HG03457 (cell line): ENCODE measurements around the gene CAVIN1.
"Not testable (repeated sequence)": the region's sequence is repeated elsewhere in the genome, so short reads cannot be mapped to it uniquely, and the experiment has no call there.

ENCODE experiments used
- ATAC-seq: cut with Tn5 transposase; IDR thresholded peaks from one replicate; pipeline ENCODE4 v1.9.1; 2021; ENCODE audit warnings: moderate number of reproducible peaks; ENCODE audit not compliant: unreplicated experiment

Gene CAVIN1

DNA sequence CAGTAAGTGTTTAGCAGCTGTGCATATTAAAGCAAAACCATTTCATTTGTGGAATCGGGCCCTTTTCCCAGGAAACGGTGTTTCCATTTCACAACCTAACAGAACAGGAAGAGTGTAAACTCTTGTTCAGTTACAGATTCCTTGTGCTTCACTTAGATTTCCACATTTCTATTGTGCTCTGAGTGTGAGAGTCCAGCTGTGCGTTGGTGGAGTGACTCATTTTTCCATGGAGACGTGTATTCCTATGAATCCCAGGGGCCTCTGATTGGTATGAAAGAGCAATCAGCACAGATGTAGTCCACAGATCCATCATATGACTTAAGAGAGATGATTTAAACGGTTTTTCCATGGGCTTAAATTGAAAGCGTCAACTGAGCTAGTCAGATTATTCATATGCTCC is 13.3 kb upstream of the CAVIN1 start:
- no peak for ATAC-seq

DNA sequence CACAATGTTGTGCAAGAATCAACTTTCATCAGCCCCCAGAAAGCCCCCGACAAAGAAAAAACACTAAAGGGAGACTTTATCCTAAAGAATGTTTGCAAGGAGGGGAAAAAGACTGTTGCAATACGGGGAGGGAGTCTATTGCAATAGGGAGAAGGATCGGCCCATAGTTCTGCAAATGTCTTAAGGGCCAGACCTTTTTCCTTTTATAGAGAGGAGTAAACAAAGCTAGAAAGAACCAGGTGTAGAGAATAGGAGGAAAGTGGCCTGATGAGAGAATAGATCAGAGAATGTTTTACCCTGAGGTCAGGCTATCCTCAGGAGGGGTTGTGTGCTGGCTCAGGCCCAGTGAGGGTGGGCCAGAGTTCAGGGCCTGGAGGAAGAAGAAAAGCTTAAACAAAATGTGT is 8.7 kb upstream of the CAVIN1 start:
- no peak for ATAC-seq

DNA sequence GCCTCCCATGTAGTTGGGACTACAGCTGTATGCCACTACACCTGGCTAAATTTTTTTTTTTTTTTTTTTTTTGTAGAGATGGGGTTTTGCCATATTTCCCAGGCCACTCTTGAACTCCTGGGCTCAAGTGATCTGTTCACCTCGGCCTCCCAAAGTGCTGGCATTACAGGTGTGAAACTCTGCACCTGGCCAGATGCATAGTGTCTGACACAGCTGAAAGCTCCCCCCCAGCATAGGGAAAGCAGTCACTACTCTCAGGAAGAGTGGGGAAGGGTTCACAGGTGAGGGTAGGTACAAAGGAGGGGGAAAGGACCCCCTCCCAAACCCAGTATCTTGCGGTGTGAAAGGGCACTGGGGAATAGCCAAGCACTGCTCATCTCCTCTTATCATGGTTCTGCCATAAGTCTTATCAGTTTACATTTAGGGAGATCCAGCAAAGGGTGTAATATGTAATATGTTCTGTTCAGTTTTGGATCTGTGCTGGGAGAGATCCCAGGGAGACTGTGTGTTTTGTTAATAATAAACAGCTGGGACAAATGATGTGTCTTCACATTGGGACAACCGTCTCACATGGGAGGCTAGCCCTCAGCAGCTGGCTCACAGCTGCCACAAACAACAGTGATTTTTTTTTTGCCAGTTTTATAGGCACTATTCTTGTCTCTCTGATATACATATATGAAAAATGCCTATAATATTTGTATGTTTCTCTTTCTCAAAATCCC is 6.8 kb upstream of the CAVIN1 start:
- ATAC-seq, result no peak

DNA sequence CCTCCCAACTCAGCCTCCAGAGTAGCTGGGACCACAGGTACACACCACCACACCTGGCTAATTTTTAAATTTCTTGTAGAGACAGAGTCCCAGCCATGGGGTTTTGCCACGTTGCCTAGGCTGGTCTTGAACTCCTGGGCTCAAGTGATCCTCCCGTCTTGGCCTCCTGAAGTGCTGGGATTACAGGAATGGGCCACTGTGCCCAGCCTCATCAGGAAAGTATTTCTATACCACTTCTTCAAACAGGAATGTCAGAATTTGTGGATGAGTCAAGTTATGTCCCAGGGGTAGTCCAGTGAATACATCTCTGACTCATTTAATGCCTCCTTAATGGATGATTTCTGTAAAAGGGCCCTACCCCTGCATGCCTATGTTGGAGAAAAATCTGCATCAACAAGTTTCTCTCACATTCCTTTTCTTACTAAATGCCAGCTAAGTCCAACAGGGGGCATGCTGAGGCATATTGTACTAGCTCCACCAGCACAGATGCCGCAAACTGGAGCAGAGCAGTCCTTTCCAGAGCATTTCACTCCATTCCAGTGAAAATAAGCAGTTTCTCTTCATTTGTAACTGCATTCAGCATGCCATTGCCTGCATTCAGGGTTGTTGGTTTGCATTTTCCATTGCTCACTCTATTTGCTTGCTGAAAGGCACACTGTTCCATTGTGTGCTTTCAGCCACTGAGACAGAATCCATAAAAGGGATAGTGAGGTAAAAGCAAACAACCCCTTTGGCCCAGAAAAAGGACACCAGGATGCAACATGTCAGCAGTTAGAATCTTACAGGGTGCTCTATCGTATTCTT is 5.3 kb upstream of the CAVIN1 start:
- no peak for ATAC-seq

DNA sequence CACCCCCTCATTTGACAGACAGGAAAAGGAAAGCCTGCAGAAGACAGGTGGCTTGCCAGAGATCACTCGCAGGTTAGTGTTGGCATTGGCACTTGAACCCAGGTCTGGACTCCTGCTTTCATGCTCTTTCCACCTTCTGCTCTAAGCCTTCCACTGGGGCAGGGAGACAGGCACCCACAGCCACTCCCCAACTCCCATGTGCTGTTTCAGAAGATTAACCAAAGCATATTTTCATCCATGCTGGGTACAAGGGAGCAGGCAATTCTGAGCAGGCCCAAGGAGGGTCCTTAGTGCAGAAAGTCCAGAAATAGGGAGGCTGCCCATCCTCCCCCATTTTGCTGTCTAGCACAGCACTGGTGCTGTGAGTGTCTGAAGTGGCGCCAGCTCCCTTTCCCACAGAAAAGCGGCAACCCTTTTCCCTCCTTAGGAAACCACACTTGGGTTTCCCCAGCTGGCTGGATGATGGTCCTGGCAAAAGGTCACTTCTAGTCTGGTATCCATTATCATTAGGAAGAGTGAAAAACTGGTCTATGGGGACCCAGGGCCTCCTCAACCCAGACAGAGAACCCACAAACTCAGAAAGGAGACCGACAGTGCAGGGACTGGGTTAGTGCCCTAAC is 2.0 kb upstream of the CAVIN1 start:
- ATAC-seq, result no peak

DNA sequence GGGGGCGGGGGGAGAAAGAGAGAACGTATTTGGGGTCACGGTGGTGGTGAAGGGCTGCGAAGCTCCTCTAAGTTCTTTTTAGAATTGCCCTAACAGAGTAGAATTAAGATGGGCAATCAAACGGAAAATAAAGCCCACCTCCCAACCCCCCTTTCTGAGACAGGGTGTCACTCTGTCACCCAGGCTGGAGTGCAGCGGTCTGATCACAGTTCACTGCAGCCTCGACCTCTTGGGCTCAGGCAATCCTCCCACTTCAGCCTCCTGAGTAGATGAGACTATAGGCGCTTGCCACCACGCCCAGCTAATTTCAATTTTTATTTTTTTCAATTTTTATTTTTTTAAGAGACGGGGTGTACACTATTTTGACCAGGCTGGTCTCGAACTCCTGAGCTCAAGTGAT is 710 bp upstream of the CAVIN1 start:
- ATAC-seq, result no peak

DNA sequence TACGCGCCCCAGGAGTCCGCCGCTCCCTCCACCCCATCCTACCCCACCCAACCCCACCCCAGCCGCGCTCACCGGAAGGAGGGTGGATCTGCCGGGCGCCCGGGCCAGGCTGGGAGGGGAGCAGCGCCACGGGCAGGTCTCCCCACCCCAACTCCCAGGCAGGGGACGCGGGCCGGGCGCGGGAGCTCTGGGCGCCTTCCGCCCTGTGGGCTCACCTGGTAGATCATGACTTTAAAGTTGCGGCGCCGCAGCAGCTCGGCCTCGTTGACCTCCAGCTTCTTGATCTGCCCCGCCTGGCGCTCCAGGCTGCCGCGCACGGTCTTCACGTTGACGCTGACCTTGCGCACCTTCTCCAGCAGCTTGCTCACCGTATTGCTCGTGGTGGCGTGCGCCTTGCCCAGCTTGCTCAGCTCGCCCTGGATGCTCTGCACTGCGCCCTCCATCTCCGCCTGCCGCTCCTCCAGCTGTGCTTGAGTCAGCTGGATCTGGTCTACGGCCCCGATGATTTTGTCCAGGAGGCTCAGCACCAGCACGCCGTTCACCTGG is 571 bp downstream of the CAVIN1 start:
- ATAC-seq, result no peak

DNA sequence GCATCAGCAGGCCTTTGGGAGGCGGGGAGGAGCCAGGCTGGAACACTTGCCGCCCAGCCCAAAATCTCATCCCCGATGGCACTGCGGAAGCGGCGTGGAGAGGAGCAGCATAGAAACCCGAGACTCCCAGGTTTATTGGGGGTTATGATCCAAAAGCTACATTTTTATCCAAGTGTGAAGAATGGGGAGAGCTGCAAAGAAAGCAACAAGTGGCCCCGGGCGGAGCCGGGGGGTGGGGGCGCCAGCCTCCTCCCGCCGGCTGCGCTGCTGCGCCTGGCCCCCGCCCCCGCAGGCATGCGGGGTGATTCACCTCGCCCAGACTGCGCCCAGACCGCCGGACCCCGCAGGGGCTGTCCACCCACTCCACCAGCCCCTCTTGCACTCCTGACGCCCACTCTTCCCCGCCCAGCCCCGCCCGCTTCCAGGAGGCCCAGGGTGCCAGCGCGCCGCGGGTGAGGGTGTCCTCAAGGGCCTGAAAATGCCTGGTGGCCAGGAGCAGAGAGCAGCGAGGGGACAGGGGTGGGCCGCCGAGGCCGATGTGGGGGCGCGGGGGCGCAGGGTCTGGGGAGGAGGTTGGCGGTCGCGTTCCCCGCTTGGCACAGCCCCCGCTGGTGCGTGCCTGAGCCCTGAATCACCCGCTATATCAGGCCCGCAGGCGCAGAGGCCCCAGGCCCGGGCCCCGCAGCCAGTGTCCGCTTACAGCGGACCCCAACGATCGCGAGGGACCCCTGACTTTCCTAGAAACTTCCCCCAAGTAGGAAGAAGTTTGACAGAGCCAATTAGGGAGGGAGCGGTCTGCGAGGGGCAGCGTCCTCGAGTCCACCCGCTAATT is 1.3 kb downstream of the CAVIN1 start:
- ATAC-seq, result no peak

DNA sequence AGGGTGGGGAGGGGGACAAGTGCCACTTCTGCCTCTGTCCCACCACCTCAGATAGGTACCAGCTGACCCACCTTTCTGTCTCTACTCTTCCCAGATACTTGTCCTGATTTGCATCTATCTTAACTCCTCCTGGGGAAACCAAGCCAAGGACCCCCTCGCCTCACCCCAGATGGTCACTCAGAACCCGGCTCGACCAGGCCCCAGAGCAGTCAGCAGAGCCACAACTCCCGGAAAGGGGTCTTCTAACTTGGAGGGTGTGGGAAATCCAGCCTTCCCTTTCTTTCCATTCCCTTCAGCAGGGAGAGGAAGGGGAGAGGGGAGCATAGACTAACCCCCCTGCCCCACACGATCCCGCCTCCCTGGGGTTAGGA is 1.9 kb downstream of the CAVIN1 start:
- ATAC-seq, result no peak

DNA sequence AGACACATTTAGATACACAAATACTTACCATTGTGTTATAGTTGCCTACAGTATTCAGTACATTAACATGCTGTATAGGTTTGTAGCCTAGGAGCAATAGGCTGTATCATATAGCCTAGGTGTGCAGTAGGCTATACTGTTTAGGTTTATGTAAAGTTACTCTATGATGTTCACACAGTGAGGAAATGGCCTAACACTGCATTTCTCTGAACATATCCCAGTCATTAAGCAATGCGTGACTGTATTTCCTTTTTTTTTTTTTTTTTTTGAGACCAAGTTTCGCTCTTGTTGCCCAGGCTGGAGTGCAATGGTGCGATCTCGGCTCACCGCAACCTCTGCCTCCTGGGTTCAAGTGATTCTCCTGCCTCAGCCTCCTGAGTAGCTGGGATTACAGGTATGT is 5.1 kb downstream of the CAVIN1 start:
- ATAC-seq, result not testable (repeated sequence)

DNA sequence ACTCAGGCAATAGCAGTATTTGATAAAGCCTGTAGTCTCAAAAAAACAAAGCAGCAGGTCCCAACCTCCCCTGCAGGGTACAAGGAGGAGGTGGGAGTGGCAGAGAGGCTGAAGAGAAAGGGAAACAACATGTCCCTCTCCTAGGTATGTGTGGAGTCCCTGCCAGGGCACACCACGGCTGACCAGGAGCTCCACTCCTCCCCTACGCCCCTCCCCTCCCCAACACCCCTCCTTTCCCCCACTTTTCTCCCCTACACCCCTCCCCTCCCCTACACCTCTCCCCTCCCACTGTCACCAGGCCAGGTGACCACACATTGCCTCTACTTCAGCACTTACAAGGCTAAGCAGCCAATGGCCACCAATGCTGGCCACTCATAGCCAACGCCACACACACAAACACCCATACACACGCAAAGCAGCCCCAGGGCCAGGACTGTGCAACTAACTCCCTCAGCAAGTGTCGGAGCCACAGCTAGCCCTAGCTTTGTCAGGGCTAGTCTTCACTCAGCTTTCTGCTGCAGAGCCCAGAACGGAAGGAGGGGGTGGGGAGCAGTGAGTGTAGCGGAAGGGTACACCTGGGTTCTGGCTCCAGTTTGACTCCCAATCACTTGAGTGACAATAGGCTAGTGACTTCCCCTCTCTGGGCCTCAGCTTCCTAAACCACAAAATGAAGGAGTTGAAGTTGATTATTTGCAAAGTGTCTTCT is 8.2 kb downstream of the CAVIN1 start:
- no peak for ATAC-seq

DNA sequence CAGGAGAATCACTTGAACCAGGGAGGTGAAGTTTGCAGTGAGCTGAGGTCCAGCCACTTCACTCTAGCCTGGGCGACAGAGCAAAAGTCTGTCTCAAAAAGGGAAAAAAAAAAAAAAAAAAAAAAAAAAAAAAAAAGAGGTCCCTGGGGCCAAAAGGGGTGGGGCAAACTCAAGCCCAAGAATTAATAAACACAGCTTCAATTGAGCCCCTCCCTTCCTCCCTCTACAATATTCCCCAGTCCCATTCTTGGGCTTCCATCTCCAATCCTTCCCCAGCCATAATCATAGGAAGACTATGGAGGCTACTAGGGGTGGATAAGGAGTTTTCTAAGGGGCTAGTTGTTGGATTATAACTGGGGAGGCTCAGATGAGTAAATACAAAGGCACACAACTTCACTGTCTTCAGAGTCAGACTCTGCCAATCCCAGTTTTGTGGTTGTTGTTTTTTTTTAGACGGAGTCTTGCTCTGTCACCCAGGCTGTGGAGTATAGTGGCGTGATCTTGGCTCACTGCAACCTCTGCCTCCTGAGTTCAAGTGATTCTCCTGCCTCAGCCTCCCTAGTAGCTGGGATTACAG is 9.5 kb downstream of the CAVIN1 start:
- no peak for ATAC-seq

DNA sequence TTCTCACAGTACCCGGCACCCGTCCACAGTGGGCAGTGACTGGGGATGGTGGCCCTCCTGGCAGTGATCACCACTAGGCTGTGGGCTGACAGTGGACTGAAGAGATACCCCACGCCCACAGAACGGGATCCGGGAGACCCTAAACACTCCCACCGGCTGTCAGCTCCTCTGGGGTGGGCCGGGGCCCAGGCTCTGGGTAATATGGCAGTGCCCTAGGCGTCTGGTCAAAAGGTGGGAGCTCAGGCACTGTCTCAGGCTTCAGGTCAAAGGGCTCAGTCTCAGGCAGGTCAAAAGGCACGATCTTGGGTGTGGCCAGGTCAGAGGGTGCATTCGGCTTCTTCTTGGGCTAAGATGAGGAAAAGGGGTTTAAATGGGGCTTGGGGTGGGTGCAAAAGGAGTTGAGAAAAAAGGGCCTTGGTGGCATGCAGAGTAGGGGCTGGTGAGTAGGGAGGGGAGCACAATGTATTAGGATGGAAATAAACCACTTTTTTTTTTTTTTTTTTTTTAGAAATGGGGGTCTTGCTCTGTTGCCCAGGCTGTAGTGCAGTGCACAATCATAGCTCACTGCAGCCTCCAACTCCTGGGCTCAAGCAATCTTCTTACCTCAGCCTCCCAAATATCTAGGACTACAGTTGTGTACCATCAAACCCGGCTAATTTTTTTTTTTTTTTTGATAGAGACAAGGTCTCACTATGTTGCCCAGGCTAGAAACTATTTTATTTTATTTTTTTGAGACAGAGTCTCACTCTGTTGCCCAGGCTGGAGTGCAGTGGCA is 11.0 kb downstream of the CAVIN1 start:
- ATAC-seq, result no peak

DNA sequence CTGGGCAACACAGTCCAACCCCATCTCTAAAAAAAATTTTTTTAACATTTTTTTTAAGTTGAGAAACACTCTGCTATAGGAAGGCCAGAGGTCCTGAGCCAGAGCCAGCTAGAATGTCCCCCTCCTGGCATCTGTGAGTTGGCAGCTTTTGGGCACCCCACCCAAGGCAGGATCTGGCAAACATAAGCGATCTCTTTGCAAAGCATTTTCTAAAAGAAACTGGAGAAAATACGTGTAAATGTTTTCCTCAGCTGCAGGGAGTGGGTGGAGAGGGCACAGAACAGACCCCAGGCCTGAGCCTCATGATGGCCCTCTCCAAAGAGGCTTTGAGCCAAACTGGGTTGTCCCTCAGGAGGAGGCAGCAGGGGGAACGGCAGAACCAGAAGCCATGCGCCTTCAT is 11.7 kb downstream of the CAVIN1 start:
- ATAC-seq, result no peak

DNA sequence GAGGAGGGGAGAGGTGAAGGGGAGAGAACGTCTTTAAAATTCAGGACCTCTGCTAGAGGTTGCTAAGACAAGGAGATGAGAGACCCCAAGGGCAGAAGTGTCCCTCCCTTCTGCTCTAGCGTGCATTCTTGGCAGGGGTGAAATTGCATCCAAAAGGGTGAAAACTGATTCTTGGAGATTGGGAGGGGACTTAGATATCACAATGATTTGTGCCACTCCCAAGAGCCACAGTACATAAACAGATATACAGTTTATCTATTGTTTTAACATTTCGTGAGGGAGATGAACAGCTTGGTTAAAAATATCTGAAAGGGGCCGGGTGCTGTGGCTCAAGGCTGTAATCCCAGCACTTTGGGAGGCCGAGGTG is 12.8 kb downstream of the CAVIN1 start:
- no peak for ATAC-seq

DNA sequence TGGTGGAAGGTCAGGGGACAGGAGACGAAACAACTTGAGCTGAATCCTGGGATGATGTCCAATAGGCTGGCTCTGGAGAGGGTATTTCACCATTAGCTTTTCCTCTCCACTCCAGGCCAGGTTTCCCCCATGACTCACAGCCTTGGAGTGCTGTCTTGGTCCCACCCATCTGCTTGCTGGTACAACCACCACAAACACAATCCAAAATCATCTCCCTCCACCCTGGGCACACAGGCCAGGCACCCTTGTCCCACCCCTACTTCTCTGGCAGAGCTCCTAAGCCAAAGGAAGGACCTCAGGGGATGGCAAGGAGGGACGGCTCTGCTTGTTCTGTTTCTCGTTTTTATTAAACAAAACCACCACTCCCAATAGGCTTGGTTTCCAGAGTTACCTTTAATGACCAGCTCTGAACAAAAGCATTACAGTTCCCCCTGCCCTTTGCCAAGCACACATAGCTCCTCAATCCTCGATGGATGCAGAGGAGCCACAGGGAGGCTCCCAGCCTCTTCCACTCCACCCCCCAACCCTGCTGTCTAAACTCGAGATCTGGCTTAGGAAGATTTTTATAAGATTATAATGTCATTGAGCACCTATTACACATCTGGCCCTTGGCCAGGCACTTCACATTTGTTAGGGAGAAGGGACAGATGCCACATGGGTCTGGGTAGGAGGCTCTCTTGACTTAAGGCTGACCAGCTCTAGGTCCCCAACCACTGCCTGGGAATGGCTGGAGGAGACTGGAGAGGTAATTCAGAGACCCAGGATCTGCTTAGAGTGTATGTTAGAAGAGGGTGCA is 13.3 kb downstream of the CAVIN1 start:
- no peak for ATAC-seq

DNA sequence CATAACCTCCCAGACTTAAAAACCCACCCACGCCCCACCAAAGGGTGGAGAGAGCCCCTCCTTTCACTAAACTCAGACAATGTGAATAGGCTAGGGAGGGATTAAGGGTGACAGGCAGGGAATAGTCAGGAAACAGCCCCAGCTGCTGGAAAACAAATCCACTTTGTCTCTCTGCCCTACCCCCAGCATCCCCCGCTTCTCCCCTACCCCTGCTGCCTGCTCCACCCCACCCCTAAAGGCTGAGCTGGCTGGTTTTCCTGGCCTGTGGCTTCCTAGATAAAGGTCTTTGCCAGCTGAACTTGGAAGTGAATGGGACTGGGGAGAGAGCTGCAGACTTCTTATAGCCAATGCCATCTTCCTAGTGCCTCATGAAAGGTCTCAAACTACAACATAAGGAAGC is 15.0 kb downstream of the CAVIN1 start:
- no peak for ATAC-seq

DNA sequence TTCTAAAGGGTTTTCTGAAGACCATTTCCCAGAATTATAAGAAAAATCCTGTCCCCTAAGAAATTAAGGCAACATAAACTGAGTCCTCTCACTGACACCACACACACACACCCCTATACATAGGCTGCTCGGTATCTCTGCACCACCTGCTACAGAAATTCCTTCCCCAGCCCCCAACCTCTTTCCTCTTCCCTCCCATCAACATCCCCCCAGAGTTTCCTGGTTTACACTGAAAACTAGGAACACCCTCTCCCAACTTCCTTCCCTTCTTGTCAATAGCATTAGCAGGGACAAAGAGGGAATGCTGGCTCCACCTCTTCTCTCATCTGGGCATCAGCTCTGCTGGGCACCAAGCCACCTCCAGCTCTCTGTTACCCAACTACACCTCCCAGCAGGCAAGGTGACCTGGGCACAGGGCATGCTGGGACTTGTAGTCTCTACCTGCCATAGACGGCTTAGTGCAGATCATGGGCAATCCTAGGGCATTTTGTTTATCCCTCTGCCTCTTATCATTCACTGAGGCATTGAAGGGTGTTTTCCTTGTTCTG is 15.7 kb downstream of the CAVIN1 start:
- ATAC-seq, result no peak
